ENCODE measurements around the gene FZD4. TPM values are rescaled to one million over a fixed set of nuclear protein-coding genes. Genes with fewer than 3 reads are reported as not detected.

The FZD4 gene
- total RNA-seq, 1 experiment from 2014 or later = 4.5 TPM

GRCh38 chr11:86988351-86988881, 33.2 kb upstream of the FZD4 start:
- H3K36me3 Mint-ChIP-seq (ENCODE audit: insufficient read depth in 1 of 3, low read depth in 3 of 3) = no peaks in the 10 kb centered on the region
- no peaks in the 10 kb centered on the region for H3K79me1 ChIP-seq (ENCODE audit: insufficient read depth, low read depth, low read length, poor library complexity, severe bottlenecking)
- no peak overlapping the region for H3K4ac ChIP-seq (ENCODE audit: low read depth, low read length)
- H2BK12ac ChIP-seq (ENCODE audit: insufficient read length, low read depth, low read length) = no peak overlapping the region
- no peaks in the 10 kb centered on the region for H3K9me3 ChIP-seq (ENCODE audit: control insufficient read depth, low read depth, low read length)
- H3K4me3 Mint-ChIP-seq = no peak overlapping the region
- H3K23ac ChIP-seq (ENCODE audit: insufficient read length, low read depth, low read length) = no peak overlapping the region
- no peak overlapping the region for H2BK20ac ChIP-seq (ENCODE audit: low read depth, low read length, poor library complexity, severe bottlenecking)
- H4K5ac ChIP-seq (ENCODE audit: insufficient read length, low read depth, low read length) = no peak overlapping the region
- H3K4me1 Mint-ChIP-seq = peaks cover 23 to 25% of the 10 kb centered on the region in 2 experiments
- H2BK120ac ChIP-seq (ENCODE audit: low read depth, low read length, poor library complexity, severe bottlenecking) = no peak overlapping the region
- no peak overlapping the region for H2BK15ac ChIP-seq (ENCODE audit: low read depth, low read length)
- H3K27ac ChIP-seq (ENCODE audit: insufficient read length, low read depth, low read length) = no peak overlapping the region
- H3K23me2 ChIP-seq (ENCODE audit: insufficient read length, low read depth, low read length, poor library complexity, severe bottlenecking) = no peaks in the 10 kb centered on the region
- no peaks in the 10 kb centered on the region for H3K4me1 ChIP-seq (ENCODE audit: insufficient read depth, low read length)
- H4K20me1 ChIP-seq (ENCODE audit: control insufficient read depth, insufficient read depth, insufficient read length) = no peaks in the 10 kb centered on the region
- H2BK5ac ChIP-seq (ENCODE audit: insufficient read length, low read length) = no peak overlapping the region
- no peak for TF ChIP-seq CTCF (conservative IDR thresholded peaks at IDR 0.05)
- no peak overlapping the region for H3K18ac ChIP-seq (ENCODE audit: insufficient read length, low read depth, low read length)
- no peak for DNase-seq
- H3K56ac ChIP-seq (ENCODE audit: insufficient read length, low read depth, low read length) = no peak overlapping the region
- no peaks in the 10 kb centered on the region for H3K27me3 ChIP-seq (ENCODE audit: insufficient read depth, low read length)
- no peak overlapping the region for H3K14ac ChIP-seq (ENCODE audit: insufficient read depth, low read length)
- peaks cover 2% of the 10 kb centered on the region; the same call in 1 of the 2 replicates for H3K27me3 Mint-ChIP-seq (ENCODE audit: low read depth)
- no peak overlapping the region for H2AK5ac ChIP-seq (ENCODE audit: insufficient read length, low read length)
- no peak overlapping the region for H4K8ac ChIP-seq (replicated peaks; ENCODE audit: insufficient read length, low read depth, low read length)
- no peak overlapping the region for H3T11ph ChIP-seq (ENCODE audit: low read length)
- no CpG with 5 or more reads among the region's 4 CpGs for WGBS (ENCODE audit: extremely low coverage, insufficient read length, low lambda C conversion rate)
- no peaks in the 10 kb centered on the region for H3K9me3 Mint-ChIP-seq
- no peaks in the 10 kb centered on the region for H3K79me2 ChIP-seq (ENCODE audit: insufficient read depth, low read length)
- H3K27ac Mint-ChIP-seq = no peak overlapping the region
- H4K91ac ChIP-seq (ENCODE audit: insufficient read length, low read depth, low read length) = no peak overlapping the region
- no peak overlapping the region for H3K4me2 ChIP-seq (ENCODE audit: insufficient read depth, insufficient read length, low read length)
- no peak overlapping the region for H3K9ac ChIP-seq (ENCODE audit: extremely low read depth, insufficient read length, low read length)
- no peak overlapping the region for H2AFZ ChIP-seq (ENCODE audit: low read length)
